ENCODE results near the gene MS4A6A.
"Not testable (repeated sequence)": the region's sequence is repeated elsewhere in the genome, so short reads cannot be mapped to it uniquely, and the experiment has no call there.

Gene MS4A6A

DNA sequence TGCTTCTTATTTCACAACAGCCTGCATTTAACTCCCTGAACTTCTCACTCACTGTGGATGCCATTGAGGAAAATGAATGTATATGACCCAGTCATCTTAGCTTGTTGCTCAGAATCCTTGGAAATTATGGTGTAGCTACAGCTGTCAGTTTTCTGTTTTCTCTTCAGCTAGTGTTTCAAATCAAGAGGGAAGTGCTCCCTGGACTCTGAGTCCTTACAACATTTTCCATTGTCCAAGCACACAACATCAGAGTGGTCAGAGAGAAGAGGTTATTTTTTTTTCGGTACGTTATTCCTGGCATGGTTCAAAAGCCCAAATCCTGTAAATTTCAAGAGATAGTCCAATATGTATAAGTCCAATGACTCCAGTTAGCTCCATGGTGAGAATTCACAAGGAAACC, 23.6 kb downstream of the MS4A6A start:
- H3K27ac ChIP-seq = no peak overlapping the region
- TF ChIP-seq, protein P1, sequence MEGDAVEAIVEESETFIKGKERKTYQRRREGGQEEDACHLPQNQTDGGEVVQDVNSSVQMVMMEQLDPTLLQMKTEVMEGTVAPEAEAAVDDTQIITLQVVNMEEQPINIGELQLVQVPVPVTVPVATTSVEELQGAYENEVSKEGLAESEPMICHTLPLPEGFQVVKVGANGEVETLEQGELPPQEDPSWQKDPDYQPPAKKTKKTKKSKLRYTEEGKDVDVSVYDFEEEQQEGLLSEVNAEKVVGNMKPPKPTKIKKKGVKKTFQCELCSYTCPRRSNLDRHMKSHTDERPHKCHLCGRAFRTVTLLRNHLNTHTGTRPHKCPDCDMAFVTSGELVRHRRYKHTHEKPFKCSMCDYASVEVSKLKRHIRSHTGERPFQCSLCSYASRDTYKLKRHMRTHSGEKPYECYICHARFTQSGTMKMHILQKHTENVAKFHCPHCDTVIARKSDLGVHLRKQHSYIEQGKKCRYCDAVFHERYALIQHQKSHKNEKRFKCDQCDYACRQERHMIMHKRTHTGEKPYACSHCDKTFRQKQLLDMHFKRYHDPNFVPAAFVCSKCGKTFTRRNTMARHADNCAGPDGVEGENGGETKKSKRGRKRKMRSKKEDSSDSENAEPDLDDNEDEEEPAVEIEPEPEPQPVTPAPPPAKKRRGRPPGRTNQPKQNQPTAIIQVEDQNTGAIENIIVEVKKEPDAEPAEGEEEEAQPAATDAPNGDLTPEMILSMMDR (conservative IDR thresholded peaks at IDR 0.05; ENCODE audit: low read depth) = no peak
- POLR2A ChIA-PET (ENCODE audit: low non-redundant PET) = no interaction called here
- no peak for DNase-seq (ENCODE audit: low spot score)
- CTCF ChIA-PET = no interaction called here

GRCh38 chr11:60158636-60159035, 24.2 kb downstream of the MS4A6A start:
- TF ChIP-seq, protein P1 (conservative IDR thresholded peaks at IDR 0.05; ENCODE audit: low read depth) = no peak
- ChIA-PET CTCF (no interaction called here), POLR2A (ENCODE audit: low non-redundant PET) (no interaction called here)
- DNase-seq (ENCODE audit: low spot score) = no peak
- H3K27ac ChIP-seq = no peak overlapping the region

- DNase-seq (ENCODE audit: low spot score) = no peak
- TF ChIP-seq, protein P1 (conservative IDR thresholded peaks at IDR 0.05; ENCODE audit: low read depth) = no peak
- ChIA-PET CTCF (interaction anchor here (0.6 to 0.7 kb wide), 2 partner anchors 478 to 481 kb away, joined by 3 read pairs; no protein-coding TSS in a partner anchor), POLR2A (ENCODE audit: low non-redundant PET) (no interaction called here)
- no peak overlapping the region for H3K27ac ChIP-seq
These were observed 27.0 kb downstream of the MS4A6A start for GRCh38 chr11:60155931-60156330.

GRCh38 chr11:60152727-60153126, 30.2 kb downstream of the MS4A6A start:
- H3K27ac ChIP-seq; DNase-seq (ENCODE audit: low spot score); CTCF ChIA-PET; POLR2A ChIA-PET (ENCODE audit: low non-redundant PET): not testable (repeated sequence)

- no peak overlapping the region for H3K27ac ChIP-seq
- POLR2A ChIA-PET (ENCODE audit: low non-redundant PET) = no interaction called here
- CTCF ChIA-PET = no interaction called here
- no peak for DNase-seq (ENCODE audit: low spot score)
- TF ChIP-seq, protein P1 (conservative IDR thresholded peaks at IDR 0.05; ENCODE audit: low read depth) = no peak
These were observed 32.6 kb downstream of the MS4A6A start for GRCh38 chr11:60150279-60150678.

GRCh38 chr11:60145677-60146076, 37.2 kb downstream of the MS4A6A start:
- ChIA-PET CTCF (no interaction called here), POLR2A (ENCODE audit: low non-redundant PET) (no interaction called here)
- TF ChIP-seq, protein P1 (conservative IDR thresholded peaks at IDR 0.05; ENCODE audit: low read depth) = no peak
- no peak for DNase-seq (ENCODE audit: low spot score)
- H3K27ac ChIP-seq = no peak overlapping the region

DNA sequence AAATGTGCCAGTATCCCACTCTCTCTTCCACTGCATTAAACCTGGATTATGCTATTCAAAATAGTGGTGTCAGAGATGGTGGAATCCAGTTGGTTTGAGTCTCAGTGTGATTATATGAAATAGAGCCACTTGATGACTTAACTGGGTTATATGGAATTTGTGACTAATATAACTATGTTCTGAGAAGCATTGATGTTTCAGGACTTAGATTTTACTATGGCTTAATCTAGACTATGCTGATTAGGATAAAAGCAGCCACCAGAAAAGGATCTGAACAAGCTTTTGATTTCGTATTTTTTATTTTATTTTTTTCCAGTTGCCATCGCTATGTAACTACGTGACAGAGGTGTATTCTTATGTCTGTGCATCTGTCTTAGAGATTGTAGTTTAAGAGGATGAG, 39.1 kb downstream of the MS4A6A start:
- TF ChIP-seq, protein P1 (conservative IDR thresholded peaks at IDR 0.05; ENCODE audit: low read depth) = no peak
- ChIA-PET POLR2A (ENCODE audit: low non-redundant PET) (no interaction called here), CTCF (no interaction called here)
- DNase-seq (ENCODE audit: low spot score) = no peak
- no peak overlapping the region for H3K27ac ChIP-seq

All from RWPE1 (cell line).